ENCODE results near the gene SLC4A5.

SLC4A5 gene

DNA sequence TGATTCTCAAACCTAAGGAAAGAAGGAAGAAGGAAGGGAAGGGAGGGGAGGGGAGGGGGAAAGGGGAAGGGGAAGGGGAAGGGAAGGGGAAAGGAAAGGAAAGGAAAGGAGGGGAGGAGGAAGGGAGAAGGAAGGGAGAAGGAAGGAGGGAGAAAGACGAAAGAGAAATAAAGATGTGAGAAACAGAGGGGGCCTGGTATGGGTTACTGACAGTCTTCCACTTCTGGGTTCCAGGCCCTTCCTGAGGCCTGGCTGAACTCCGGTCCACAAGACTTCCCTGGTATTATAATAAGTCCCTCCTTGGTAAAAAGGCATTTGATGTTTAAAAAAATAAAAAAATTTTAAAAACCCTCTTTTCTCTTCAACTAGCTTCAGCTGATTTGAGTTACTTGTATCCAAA is 17.4 kb downstream of the SLC4A5 start:
- Histone ChIP-seq H3K36me3 (ENCODE audit: control insufficient read depth in 2 of 2, insufficient read depth in 2 of 2, low read length in 2 of 2) (peaks cover 3 to 5% of the 10 kb centered on the region in 2 donors), H3K9me3 (ENCODE audit: control insufficient read depth in 2 of 2, low read length in 2 of 2) (no peaks in the 10 kb centered on the region), H3K4me1 (ENCODE audit: control insufficient read depth in 2 of 2, insufficient read depth in 2 of 2, low read length in 2 of 2) (no peaks in the 10 kb centered on the region), H3K4me3 (ENCODE audit: low read length in 2 of 2) (no peak overlapping the region), H3K27ac (ENCODE audit: low read depth in 2 of 2, low read length in 2 of 2) (no peak overlapping the region), H3K9ac (ENCODE audit: low read depth in 1 of 2, low read length in 2 of 2) (no peak overlapping the region), H3K27me3 (ENCODE audit: control insufficient read depth in 2 of 2, insufficient read depth in 2 of 2, low read length in 2 of 2) (no peaks in the 10 kb centered on the region)

DNA sequence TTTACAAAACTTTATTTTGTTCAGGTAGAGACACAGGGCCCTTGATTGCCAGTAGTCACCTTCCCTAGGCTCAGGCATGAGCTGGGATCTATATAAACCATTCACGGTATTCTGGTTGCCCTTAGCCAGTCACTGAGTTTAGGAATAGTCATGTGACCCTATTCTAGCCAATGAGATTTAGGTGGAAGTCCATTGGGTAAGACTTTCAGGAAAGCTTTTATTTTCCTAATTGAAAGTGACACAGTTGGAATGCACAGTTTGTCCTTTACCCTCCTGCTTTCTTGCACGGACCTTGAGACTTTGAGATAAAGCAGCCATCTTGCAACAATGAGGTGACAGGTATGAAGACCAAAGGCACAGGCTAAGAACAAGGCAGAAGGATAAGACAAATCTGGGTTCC is 21.5 kb downstream of the SLC4A5 start:
- H3K27me3 ChIP-seq (ENCODE audit: control insufficient read depth in 2 of 2, insufficient read depth in 2 of 2, low read length in 2 of 2) = no peaks in the 10 kb centered on the region

DNA sequence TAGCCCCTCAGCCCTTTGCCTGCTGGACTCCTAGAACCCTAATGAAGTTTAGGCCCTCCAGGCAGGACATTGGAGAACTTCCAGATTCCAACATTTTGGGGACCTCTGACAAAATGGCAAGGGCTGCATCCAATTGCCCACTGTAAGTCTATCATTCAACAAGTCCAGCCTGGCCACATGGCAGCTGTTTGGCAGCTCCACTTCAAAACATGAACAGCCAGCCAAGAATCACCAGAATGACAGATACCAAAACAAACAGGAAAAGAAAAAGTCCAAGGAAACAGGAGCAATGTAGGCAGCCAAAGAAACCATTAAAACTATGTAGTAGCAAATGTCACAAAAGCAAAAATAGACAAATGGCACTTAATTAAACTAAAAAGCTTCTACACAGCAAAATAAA is 25.5 kb downstream of the SLC4A5 start:
- no peaks in the 10 kb centered on the region for H3K36me3 ChIP-seq (ENCODE audit: control insufficient read depth in 2 of 2, insufficient read depth in 2 of 2, low read length in 2 of 2)
- no peaks in the 10 kb centered on the region for H3K27me3 ChIP-seq (ENCODE audit: control insufficient read depth in 2 of 2, insufficient read depth in 2 of 2, low read length in 2 of 2)
- H3K4me1 ChIP-seq (ENCODE audit: control insufficient read depth in 2 of 2, insufficient read depth in 2 of 2, low read length in 2 of 2) = no peaks in the 10 kb centered on the region
- H3K9ac ChIP-seq (ENCODE audit: low read depth in 1 of 2, low read length in 2 of 2) = no peak overlapping the region
- no peak overlapping the region for H3K27ac ChIP-seq (ENCODE audit: low read depth in 2 of 2, low read length in 2 of 2)
- no peaks in the 10 kb centered on the region for H3K9me3 ChIP-seq (ENCODE audit: control insufficient read depth in 2 of 2, low read length in 2 of 2)
- no peak overlapping the region for H3K4me3 ChIP-seq (ENCODE audit: low read length in 2 of 2)

More for the DNA sequence above, 21.5 kb downstream of the SLC4A5 start:
- Histone ChIP-seq H3K4me1 (ENCODE audit: control insufficient read depth in 2 of 2, insufficient read depth in 2 of 2, low read length in 2 of 2) (no peaks in the 10 kb centered on the region), H3K9me3 (ENCODE audit: control insufficient read depth in 2 of 2, low read length in 2 of 2) (no peaks in the 10 kb centered on the region), H3K9ac (ENCODE audit: low read depth in 1 of 2, low read length in 2 of 2) (no peak overlapping the region), H3K27ac (ENCODE audit: low read depth in 2 of 2, low read length in 2 of 2) (no peak overlapping the region), H3K4me3 (ENCODE audit: low read length in 2 of 2) (no peak overlapping the region), H3K36me3 (ENCODE audit: control insufficient read depth in 2 of 2, insufficient read depth in 2 of 2, low read length in 2 of 2) (no peaks in the 10 kb centered on the region)

DNA sequence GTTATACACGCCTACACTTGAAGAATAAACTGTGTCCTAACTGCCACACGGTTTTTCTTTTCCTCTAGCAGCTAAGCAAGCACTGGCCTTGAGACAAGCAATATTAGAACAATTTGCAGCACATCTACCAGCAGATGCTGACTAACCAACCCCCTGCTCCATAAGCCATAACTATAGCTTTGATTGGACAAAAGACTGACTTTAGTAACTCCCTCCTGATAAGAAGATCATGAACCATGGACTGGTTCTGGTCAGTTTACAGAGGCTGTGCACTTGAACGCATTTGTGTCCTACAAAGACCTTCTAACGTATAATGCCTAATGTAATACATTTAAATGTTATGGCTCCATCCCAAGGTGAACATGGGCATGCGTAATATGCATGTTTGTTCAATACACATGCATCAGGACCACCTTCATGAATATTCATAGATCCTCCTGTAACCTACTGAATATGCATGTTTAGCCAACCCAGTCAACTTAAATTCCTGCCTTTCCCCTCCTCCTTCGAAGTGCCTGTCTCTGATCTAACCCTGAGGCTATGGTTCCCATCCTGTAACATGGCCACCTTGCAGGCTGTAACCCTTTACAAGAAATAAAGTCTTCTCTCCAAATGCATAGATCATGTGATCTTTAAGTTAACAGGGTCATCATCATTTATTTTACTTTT is 26.5 kb downstream of the SLC4A5 start:
- no peaks in the 10 kb centered on the region for H3K36me3 ChIP-seq (ENCODE audit: control insufficient read depth in 2 of 2, insufficient read depth in 2 of 2, low read length in 2 of 2)
- no peaks in the 10 kb centered on the region for H3K27me3 ChIP-seq (ENCODE audit: control insufficient read depth in 2 of 2, insufficient read depth in 2 of 2, low read length in 2 of 2)
- H3K9me3 ChIP-seq (ENCODE audit: control insufficient read depth in 2 of 2, low read length in 2 of 2) = no peaks in the 10 kb centered on the region
- H3K9ac ChIP-seq (ENCODE audit: low read depth in 1 of 2, low read length in 2 of 2) = no peak overlapping the region
- H3K27ac ChIP-seq (ENCODE audit: low read depth in 2 of 2, low read length in 2 of 2) = no peak overlapping the region
- H3K4me3 ChIP-seq (ENCODE audit: low read length in 2 of 2) = no peak overlapping the region
- H3K4me1 ChIP-seq (ENCODE audit: control insufficient read depth in 2 of 2, insufficient read depth in 2 of 2, low read length in 2 of 2) = no peaks in the 10 kb centered on the region

DNA sequence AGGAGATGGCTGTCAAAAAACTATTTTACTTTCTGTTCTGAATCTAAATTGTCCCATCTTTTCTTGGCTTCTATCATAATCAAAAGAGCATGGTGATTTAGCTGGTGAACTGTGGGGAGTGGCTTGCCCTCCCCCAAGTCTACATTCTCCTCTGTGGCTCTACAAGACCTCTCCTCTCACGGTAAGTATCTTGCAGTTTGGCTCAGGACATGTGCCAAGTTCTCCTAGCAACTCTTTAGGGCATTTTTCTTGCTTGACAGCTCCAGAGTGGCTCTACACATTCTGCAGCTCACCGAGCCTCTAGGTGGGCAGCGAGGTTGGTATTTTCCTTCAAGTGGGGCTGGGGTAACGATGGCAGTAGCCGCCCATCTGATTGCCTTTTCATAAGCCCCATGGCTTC is 29.1 kb downstream of the SLC4A5 start:
- no peak overlapping the region for H3K4me3 ChIP-seq (ENCODE audit: low read length in 2 of 2)
- H3K27me3 ChIP-seq (ENCODE audit: control insufficient read depth in 2 of 2, insufficient read depth in 2 of 2, low read length in 2 of 2) = no peaks in the 10 kb centered on the region
- no peaks in the 10 kb centered on the region for H3K36me3 ChIP-seq (ENCODE audit: control insufficient read depth in 2 of 2, insufficient read depth in 2 of 2, low read length in 2 of 2)
- H3K9ac ChIP-seq (ENCODE audit: low read depth in 1 of 2, low read length in 2 of 2) = no peak overlapping the region
- H3K4me1 ChIP-seq (ENCODE audit: control insufficient read depth in 2 of 2, insufficient read depth in 2 of 2, low read length in 2 of 2) = no peaks in the 10 kb centered on the region
- H3K9me3 ChIP-seq (ENCODE audit: control insufficient read depth in 2 of 2, low read length in 2 of 2) = no peaks in the 10 kb centered on the region
- no peak overlapping the region for H3K27ac ChIP-seq (ENCODE audit: low read depth in 2 of 2, low read length in 2 of 2)

DNA sequence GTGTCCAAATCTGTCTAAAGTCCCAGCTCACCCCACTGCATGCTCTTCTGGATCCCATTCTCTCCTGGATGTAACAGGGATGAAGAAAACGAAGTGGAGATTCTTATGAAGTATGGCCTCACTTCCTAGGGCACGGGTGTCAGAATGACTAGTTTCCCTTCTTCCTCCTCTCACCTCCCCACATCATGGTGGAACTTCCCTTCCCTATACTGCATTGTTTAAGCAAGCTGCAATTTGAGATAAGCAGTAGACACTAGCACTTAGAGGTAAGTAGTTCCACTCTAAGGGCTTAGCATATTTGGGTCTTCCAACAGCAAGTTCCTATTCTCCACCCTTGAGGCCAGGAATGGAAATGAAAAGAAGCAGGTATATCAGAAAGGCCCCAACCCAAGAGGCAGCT is 29.7 kb downstream of the SLC4A5 start:
- H3K27ac ChIP-seq (ENCODE audit: low read depth in 2 of 2, low read length in 2 of 2) = no peak overlapping the region

DNA sequence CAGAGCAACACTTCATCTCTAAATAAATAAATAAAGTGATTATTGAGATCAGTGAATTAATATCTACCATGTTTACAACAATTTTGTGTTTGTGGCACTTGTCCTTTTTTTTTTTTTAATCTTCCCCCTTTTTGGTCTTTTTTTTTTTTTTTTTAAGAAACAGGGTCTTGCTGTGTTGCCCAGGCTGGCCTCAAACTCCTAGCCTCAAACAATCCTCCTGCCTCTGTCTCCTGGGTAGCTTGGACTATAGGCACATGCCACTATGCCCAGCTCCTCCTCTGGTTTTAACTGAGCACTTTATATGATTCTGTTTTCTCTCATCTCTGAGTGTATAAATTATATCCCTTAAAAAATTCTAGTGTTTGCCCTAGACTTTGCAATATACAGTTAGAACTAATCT is 30.3 kb downstream of the SLC4A5 start:
- no peaks in the 10 kb centered on the region for H3K9me3 ChIP-seq (ENCODE audit: control insufficient read depth in 2 of 2, low read length in 2 of 2)
- H3K4me3 ChIP-seq (ENCODE audit: low read length in 2 of 2) = no peak overlapping the region
- no peaks in the 10 kb centered on the region for H3K27me3 ChIP-seq (ENCODE audit: control insufficient read depth in 2 of 2, insufficient read depth in 2 of 2, low read length in 2 of 2)
- no peak overlapping the region for H3K27ac ChIP-seq (ENCODE audit: low read depth in 2 of 2, low read length in 2 of 2)
- H3K9ac ChIP-seq (ENCODE audit: low read depth in 1 of 2, low read length in 2 of 2) = no peak overlapping the region
- no peaks in the 10 kb centered on the region for H3K36me3 ChIP-seq (ENCODE audit: control insufficient read depth in 2 of 2, insufficient read depth in 2 of 2, low read length in 2 of 2)
- H3K4me1 ChIP-seq (ENCODE audit: control insufficient read depth in 2 of 2, insufficient read depth in 2 of 2, low read length in 2 of 2) = no peaks in the 10 kb centered on the region

More for the DNA sequence above, 29.7 kb downstream of the SLC4A5 start:
- Histone ChIP-seq H3K4me1 (ENCODE audit: control insufficient read depth in 2 of 2, insufficient read depth in 2 of 2, low read length in 2 of 2) (no peaks in the 10 kb centered on the region), H3K27me3 (ENCODE audit: control insufficient read depth in 2 of 2, insufficient read depth in 2 of 2, low read length in 2 of 2) (no peaks in the 10 kb centered on the region), H3K4me3 (ENCODE audit: low read length in 2 of 2) (no peak overlapping the region), H3K9ac (ENCODE audit: low read depth in 1 of 2, low read length in 2 of 2) (no peak overlapping the region), H3K9me3 (ENCODE audit: control insufficient read depth in 2 of 2, low read length in 2 of 2) (no peaks in the 10 kb centered on the region), H3K36me3 (ENCODE audit: control insufficient read depth in 2 of 2, insufficient read depth in 2 of 2, low read length in 2 of 2) (no peaks in the 10 kb centered on the region)

DNA sequence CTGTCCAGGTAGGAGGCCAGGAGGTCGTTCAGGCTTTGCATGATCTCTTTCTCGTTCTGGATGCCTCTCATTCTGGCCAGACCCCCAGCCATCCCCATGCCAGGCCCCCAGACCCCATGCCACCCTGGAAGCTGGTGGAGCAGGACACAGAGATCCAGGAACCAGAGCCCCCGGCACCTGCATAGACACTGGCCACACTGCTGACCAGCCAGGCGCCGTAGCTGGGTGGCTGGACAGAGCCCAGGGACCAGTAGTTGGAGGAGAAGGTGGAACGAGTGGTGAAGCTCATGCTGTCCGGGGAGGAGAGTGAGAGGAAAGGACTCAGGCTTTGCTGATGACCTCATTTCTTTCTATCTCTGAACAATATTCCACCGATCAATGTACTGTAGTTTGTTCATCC is 35.5 kb downstream of the SLC4A5 start:
- H3K4me3 ChIP-seq (ENCODE audit: low read length in 2 of 2) = no peak overlapping the region
- H3K9me3 ChIP-seq (ENCODE audit: control insufficient read depth in 2 of 2, low read length in 2 of 2) = no peaks in the 10 kb centered on the region
- H3K9ac ChIP-seq (ENCODE audit: low read depth in 1 of 2, low read length in 2 of 2) = no peak overlapping the region
- no peaks in the 10 kb centered on the region for H3K4me1 ChIP-seq (ENCODE audit: control insufficient read depth in 2 of 2, insufficient read depth in 2 of 2, low read length in 2 of 2)
- no peaks in the 10 kb centered on the region for H3K36me3 ChIP-seq (ENCODE audit: control insufficient read depth in 2 of 2, insufficient read depth in 2 of 2, low read length in 2 of 2)
- no peak overlapping the region for H3K27ac ChIP-seq (ENCODE audit: low read depth in 2 of 2, low read length in 2 of 2)
- no peaks in the 10 kb centered on the region for H3K27me3 ChIP-seq (ENCODE audit: control insufficient read depth in 2 of 2, insufficient read depth in 2 of 2, low read length in 2 of 2)

DNA sequence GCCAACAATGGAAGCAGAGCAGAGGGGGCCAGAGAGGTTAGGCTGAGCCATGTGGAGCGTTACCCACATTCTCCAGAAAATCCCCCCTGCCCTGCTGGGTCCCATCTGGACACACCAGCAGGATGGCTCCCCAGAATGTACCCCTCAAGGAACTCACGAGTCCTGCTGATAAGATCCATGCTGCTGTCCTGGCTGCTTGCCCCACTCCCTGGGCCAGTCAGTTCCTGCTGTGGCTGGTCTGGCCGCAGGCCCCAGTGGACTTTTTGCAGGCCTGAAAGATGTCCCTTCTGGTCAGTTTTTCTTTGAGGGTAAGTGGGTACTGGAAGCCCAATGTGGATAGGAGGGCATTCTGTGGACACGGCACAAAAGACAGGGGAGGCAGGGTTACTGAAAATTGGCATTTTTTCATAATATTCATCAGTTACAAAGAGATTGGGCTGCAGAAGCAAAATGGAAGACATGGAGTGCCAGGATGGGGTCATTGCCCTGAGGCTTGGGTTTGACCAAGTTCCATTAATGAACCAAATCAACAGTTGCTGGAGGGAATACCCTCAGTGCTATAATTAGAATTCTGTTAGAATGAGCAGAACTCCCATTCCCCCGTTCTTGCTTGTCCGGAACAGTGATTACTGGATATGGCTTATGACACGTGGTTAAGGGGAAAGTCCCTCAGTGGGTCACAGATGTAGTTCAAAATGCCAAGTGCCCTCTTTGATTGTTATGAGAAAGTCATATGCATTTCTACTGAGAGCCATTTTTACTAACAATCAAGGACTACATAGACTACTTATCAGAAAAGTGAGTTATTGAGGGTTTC is 38.7 kb downstream of the SLC4A5 start:
- no peaks in the 10 kb centered on the region for H3K36me3 ChIP-seq (ENCODE audit: control insufficient read depth in 2 of 2, insufficient read depth in 2 of 2, low read length in 2 of 2)
- no peak overlapping the region for H3K27ac ChIP-seq (ENCODE audit: low read depth in 2 of 2, low read length in 2 of 2)
- H3K9ac ChIP-seq (ENCODE audit: low read depth in 1 of 2, low read length in 2 of 2) = no peak overlapping the region
- no peaks in the 10 kb centered on the region for H3K27me3 ChIP-seq (ENCODE audit: control insufficient read depth in 2 of 2, insufficient read depth in 2 of 2, low read length in 2 of 2)
- no peaks in the 10 kb centered on the region for H3K9me3 ChIP-seq (ENCODE audit: control insufficient read depth in 2 of 2, low read length in 2 of 2)
- no peak overlapping the region for H3K4me3 ChIP-seq (ENCODE audit: low read length in 2 of 2)
- H3K4me1 ChIP-seq (ENCODE audit: control insufficient read depth in 2 of 2, insufficient read depth in 2 of 2, low read length in 2 of 2) = no peaks in the 10 kb centered on the region

DNA sequence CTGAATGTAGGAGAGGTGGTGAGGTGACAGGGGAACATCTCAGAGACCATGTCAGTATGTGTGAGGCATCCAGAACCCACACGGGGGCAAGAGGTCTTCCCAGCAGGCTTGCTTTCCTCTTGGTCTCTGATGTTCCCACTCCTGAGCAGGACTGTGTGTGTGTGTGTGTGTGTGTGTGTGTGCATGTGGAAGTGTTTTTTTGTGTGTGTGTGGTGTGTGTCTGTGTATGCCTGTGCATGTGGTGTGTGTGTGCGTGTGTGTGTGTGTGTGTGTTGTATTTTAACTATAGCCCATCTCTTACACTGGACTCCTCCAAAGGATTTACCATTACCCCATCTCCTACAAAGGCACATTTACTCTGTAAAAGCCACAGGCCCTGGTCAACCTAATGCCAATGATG is 40.4 kb downstream of the SLC4A5 start:
- H3K27me3 ChIP-seq (ENCODE audit: control insufficient read depth in 2 of 2, insufficient read depth in 2 of 2, low read length in 2 of 2) = no peaks in the 10 kb centered on the region
- peaks cover 0 to 4% of the 10 kb centered on the region in 2 donors for H3K9me3 ChIP-seq (ENCODE audit: control insufficient read depth in 2 of 2, low read length in 2 of 2)
- no peak overlapping the region for H3K9ac ChIP-seq (ENCODE audit: low read depth in 1 of 2, low read length in 2 of 2)
- no peaks in the 10 kb centered on the region for H3K4me1 ChIP-seq (ENCODE audit: control insufficient read depth in 2 of 2, insufficient read depth in 2 of 2, low read length in 2 of 2)
- H3K27ac ChIP-seq (ENCODE audit: low read depth in 2 of 2, low read length in 2 of 2) = no peak overlapping the region
- no peaks in the 10 kb centered on the region for H3K36me3 ChIP-seq (ENCODE audit: control insufficient read depth in 2 of 2, insufficient read depth in 2 of 2, low read length in 2 of 2)
- H3K4me3 ChIP-seq (ENCODE audit: low read length in 2 of 2) = no peak overlapping the region

All from mucosa of rectum (tissue), 2 donors.